B cell (primary cell): ENCODE measurements around the gene SP140. TPM values are rescaled to one million over a fixed set of nuclear protein-coding genes. Genes with fewer than 3 reads are reported as not detected.

Experiments used
- ATAC-seq: fragments of 200-7000 bp; cut with Tn5 transposase; one replicate; pipeline ENCODE4 v1.10.0; 2021; ENCODE audit warnings: low read depth, mild to moderate bottlenecking, moderate number of reproducible peaks, moderate library complexity
- CTCF ChIA-PET: fragments of 350-600 bp; sonication (Branson Sonifier 250); formaldehyde crosslinking; loops from one replicate; lab custom pipeline; 2021; ENCODE audit warnings: antibody characterized with exemption, inconsistent platforms; lab: Charles Lee
- POLR2A ChIA-PET: fragments of 350-600 bp; sonication (Branson Sonifier 250); formaldehyde crosslinking; loops from one replicate; lab custom pipeline; 2021; ENCODE audit warnings: antibody characterized with exemption; lab: Charles Lee
- DNase-seq: peaks from one replicate; pipeline ENCODE4 v3.0.0; 2013
- H2AFZ ChIP-seq: 2 replicates; pipeline ENCODE4 v1.6.1; 2012; ENCODE audit warnings: mild to moderate bottlenecking, low read depth, low read length; ENCODE audit not compliant: insufficient read depth, poor library complexity, severe bottlenecking
- H3K27ac ChIP-seq, 2 donors: 1 replicate in 1 of 2; 2 replicates in 1 of 2; pipeline ENCODE4 v1.5.1; 2012 to 2013; ENCODE audit warnings: low read length in 2 of 2, mild to moderate bottlenecking in 2 of 2, moderate library complexity in 1 of 2
- H3K27me3 ChIP-seq, 4 experiments: fragments of 200-600 bp in 1 of 4; sonication (generic) in 1 of 4; replicated peaks in 1 of 4; 1 replicate in 2 of 4; 2 replicates in 2 of 4; pipeline versions ENCODE4 v1.6.1 to v1.7.0; 2013 to 2016; ENCODE audit warnings: low read length in 3 of 4, mild to moderate bottlenecking in 2 of 4, mixed read lengths in 1 of 4, moderate library complexity in 1 of 4; ENCODE audit not compliant: insufficient read depth in 4 of 4, control insufficient read depth in 3 of 4; ENCODE audit errors: control extremely low read depth in 1 of 4
- H3K36me3 ChIP-seq, 2 experiments: replicated peaks in 1 of 2; 1 replicate in 1 of 2; 2 replicates in 1 of 2; pipeline versions ENCODE4 v1.6.1 to v1.7.1; 2013; ENCODE audit warnings: low read length in 1 of 2; ENCODE audit not compliant: insufficient read depth in 2 of 2, control insufficient read depth in 1 of 2; ENCODE audit errors: control extremely low read depth in 1 of 2, extremely low read depth in 1 of 2
- H3K4me1 ChIP-seq, 2 donors: fragments of 200-600 bp in 1 of 2; sonication (generic) in 1 of 2; 1 replicate in 1 of 2; 2 replicates in 1 of 2; pipeline versions ENCODE4 v1.5.1 to v1.6.1; 2013 to 2017; ENCODE audit warnings: low read length in 2 of 2; ENCODE audit not compliant: control insufficient read depth in 2 of 2, insufficient read depth in 2 of 2
- H3K4me2 ChIP-seq: replicated peaks from 2 replicates; pipeline ENCODE3; 2012; ENCODE audit warnings: mild to moderate bottlenecking, low read depth, low read length; ENCODE audit not compliant: poor library complexity, severe bottlenecking
- H3K4me3 ChIP-seq, 5 experiments: fragments of 200-600 bp in 1 of 5; sonication (generic) in 1 of 5; 1 replicate in 3 of 5; 2 replicates in 2 of 5; pipeline versions ENCODE4 v1.5.1 to v1.7.0; 2011 to 2016; ENCODE audit warnings: low read length in 4 of 5, mild to moderate bottlenecking in 4 of 5, low read depth in 2 of 5, control low read depth in 1 of 5, moderate library complexity in 1 of 5; ENCODE audit not compliant: insufficient read depth in 1 of 5; ENCODE audit errors: control extremely low read depth in 1 of 5, extremely low read depth in 1 of 5
- H3K79me2 ChIP-seq: fragments of 200-600 bp; sonication (generic); one replicate; pipeline ENCODE4 v1.6.0; 2016; ENCODE audit warnings: low read length; ENCODE audit not compliant: control insufficient read depth, insufficient read depth
- H3K9ac ChIP-seq: fragments of 200-600 bp; sonication (generic); 2 replicates; pipeline ENCODE4 v1.6.1; 2017; ENCODE audit warnings: mild to moderate bottlenecking, low read length, moderate library complexity
- H3K9me3 ChIP-seq, 3 donors: one replicate each; pipeline versions ENCODE4 v1.6.1 to v1.7.1; 2013; ENCODE audit warnings: low read length in 2 of 3; ENCODE audit not compliant: control insufficient read depth in 2 of 3, insufficient read depth in 1 of 3; ENCODE audit errors: control extremely low read depth in 1 of 3
- H4K20me1 ChIP-seq: 2 replicates; pipeline ENCODE4 v1.6.0; 2012; ENCODE audit warnings: mild to moderate bottlenecking, low read length; ENCODE audit not compliant: insufficient read depth, control insufficient read depth, poor library complexity, severe bottlenecking
- H3K27ac Mint-ChIP-seq: one replicate; pipeline ENCODE4 v1.8.0; 2021; ENCODE audit warnings: mixed read lengths
- H3K27me3 Mint-ChIP-seq: one replicate; pipeline ENCODE4 v1.8.0; 2021; ENCODE audit warnings: mixed read lengths
- H3K4me1 Mint-ChIP-seq: one replicate; pipeline ENCODE4 v1.8.0; 2021; ENCODE audit warnings: mixed read lengths
- H3K4me3 Mint-ChIP-seq: one replicate; pipeline ENCODE4 v1.8.0; 2021; ENCODE audit warnings: mixed read lengths
- H3K9me3 Mint-ChIP-seq: one replicate; pipeline ENCODE4 v1.8.0; 2022; ENCODE audit warnings: mixed read lengths; ENCODE audit not compliant: insufficient read depth
- CTCF ChIP-seq: fragments of 200-600 bp; IDR thresholded peaks from one replicate; pipeline ENCODE4 v1.8.0; 2022; ENCODE audit warnings: antibody characterized with exemption, mild to moderate bottlenecking
- EZH2 ChIP-seq: IDR thresholded peaks from 2 replicates; pipeline ENCODE4 v1.6.1; 2012; ENCODE audit warnings: borderline replicate concordance, low read depth, mild to moderate bottlenecking, moderate library complexity, low read length; ENCODE audit not compliant: insufficient read depth, poor library complexity, severe bottlenecking
- WGBS: methylation state at CpG from one replicate; pipeline ENCODE4 v1.1.5; 2013; ENCODE audit warnings: missing lambda C conversion rate; ENCODE audit not compliant: insufficient coverage; 5-methylcytosine and 5-hydroxymethylcytosine counted together
- intact Hi-C: fragments of 100-400 bp; cut with micrococcal nuclease; formaldehyde crosslinking; loops from one replicate; pipeline ENCODE4 v1.10.0; 2022
- polyA plus RNA-seq: library from polyadenylated mRNA; depleted of rRNA; stranded (reverse); fragments of >200 nt; gene quantifications from 2 replicates; pipeline ENCODE4 v1.2.3, GENCODE V29; 2012
- total RNA-seq, 2 donors: library from RNA; stranded (reverse); fragments of 120-200 nt in 1 of 2; gene quantifications; 1 replicate in 1 of 2; 2 replicates in 1 of 2; pipeline versions ENCODE4 v1.2.3 to v1.2.4, GENCODE V29; 2013 to 2022

Gene SP140
- total and polyA plus RNA-seq, 2 donors (not counting 1 experiment from before 2014, with no cell fraction given) = 78.7 to 411 TPM

DNA sequence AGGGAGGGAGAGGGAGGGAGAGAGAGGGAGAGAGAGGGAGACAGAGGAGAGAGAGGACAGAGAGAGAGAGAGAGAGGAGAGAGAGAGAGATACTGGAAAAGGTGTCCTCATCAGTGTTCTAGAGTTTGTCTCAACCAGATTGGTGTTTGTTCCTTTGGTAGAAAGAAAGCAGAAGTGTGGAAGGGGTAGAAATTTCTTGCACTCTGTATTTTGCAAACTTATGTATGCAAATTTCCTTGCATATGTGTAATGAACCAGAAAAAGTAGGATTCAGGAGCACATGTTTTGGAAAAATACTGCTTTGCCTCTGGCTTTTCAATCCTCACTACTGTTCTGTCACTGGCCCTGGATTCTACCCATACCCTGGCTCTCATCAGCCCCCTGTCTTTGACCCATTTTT lies 1.1 kb upstream of the SP140 start:
- peaks cover 57 to 68% of the 10 kb centered on the region in 2 donors for H3K4me1 ChIP-seq
- no peaks in the 10 kb centered on the region for H3K27me3 Mint-ChIP-seq
- no peaks in the 10 kb centered on the region for H3K36me3 ChIP-seq
- peak overlapping the region; percentile 88 for H3K4me3 Mint-ChIP-seq
- peak overlapping the region; percentile 7 for H2AFZ ChIP-seq
- H3K4me3 ChIP-seq = peak overlapping the region; percentile 51 to 96 (median 72)
- peaks cover 78% of the 10 kb centered on the region for H3K4me1 Mint-ChIP-seq
- CTCF ChIA-PET = interaction anchor here (0.7 to 4.9 kb wide), 2 partner anchors 19 to 21 kb away, joined by 3 to 44 read pairs; no protein-coding TSS in a partner anchor
- POLR2A ChIA-PET = interaction anchor here (0.6 to 2.3 kb wide), 5 partner anchors 10 to 22 kb away, joined by 3 to 10 read pairs (median 7); no protein-coding TSS in a partner anchor
- no peaks in the 10 kb centered on the region for H3K9me3 ChIP-seq
- H3K27ac ChIP-seq = peak overlapping the region; percentile 86 to 87
- peak overlapping the region; percentile 73 for H3K9ac ChIP-seq
- H4K20me1 ChIP-seq = no peaks in the 10 kb centered on the region
- DNase-seq (peak; percentile 60), ATAC-seq (no peak)
- TF ChIP-seq CTCF (no peak), EZH2 (no peak)
- H3K27ac Mint-ChIP-seq = peak overlapping the region; percentile 96
- peak overlapping the region; percentile 81 for H3K4me2 ChIP-seq
- intact Hi-C loops = loop anchor here (2.0 to 5.0 kb wide), 3 partner anchors 192 to 1388 kb away; partner anchors contain the start of genes CAB39 and SP100
- no peaks in the 10 kb centered on the region for H3K27me3 ChIP-seq
- no peaks in the 10 kb centered on the region for H3K9me3 Mint-ChIP-seq
- peaks cover 79% of the 10 kb centered on the region for H3K79me2 ChIP-seq

GRCh38 chr2:230226051-230226551 lies 565 bp downstream of the SP140 start:
- peak overlapping the region; percentile 86 to 87 for H3K27ac ChIP-seq
- H3K27ac Mint-ChIP-seq = peak overlapping the region; percentile 96
- ChIA-PET POLR2A (interaction anchor here (0.5 to 2.3 kb wide), 7 partner anchors 9 to 364 kb away, joined by 3 to 7 read pairs (median 4); no protein-coding TSS in a partner anchor), CTCF (interaction anchor here (0.7 to 4.9 kb wide), 4 partner anchors 9 to 32 kb away, joined by 3 to 44 read pairs (median 5); no protein-coding TSS in a partner anchor)
- peak overlapping the region; percentile 67 for H2AFZ ChIP-seq
- 11% methylated on average over 2 of the region's 4 CpGs for WGBS
- peak; percentile 86 for DNase-seq
- H3K4me3 ChIP-seq = peak overlapping the region; percentile 51 to 96 (median 72)
- H4K20me1 ChIP-seq = no peaks in the 10 kb centered on the region
- peak overlapping the region; percentile 88 for H3K4me3 Mint-ChIP-seq
- peak; percentile 69 for ATAC-seq
- peaks cover 81% of the 10 kb centered on the region for H3K4me1 Mint-ChIP-seq
- peaks cover 54 to 76% of the 10 kb centered on the region in 2 donors for H3K4me1 ChIP-seq
- H3K9me3 Mint-ChIP-seq = peaks cover 4% of the 10 kb centered on the region
- H3K9me3 ChIP-seq = peaks cover 3 to 11% (median 7%) of the 10 kb centered on the region in 3 donors
- H3K79me2 ChIP-seq = peaks cover 79% of the 10 kb centered on the region
- no peaks in the 10 kb centered on the region for H3K27me3 ChIP-seq
- TF ChIP-seq CTCF (no peak), EZH2 (no peak)
- peaks cover 7 to 15% of the 10 kb centered on the region in 2 experiments for H3K36me3 ChIP-seq
- H3K9ac ChIP-seq = peak overlapping the region; percentile 73
- no peaks in the 10 kb centered on the region for H3K27me3 Mint-ChIP-seq
- H3K4me2 ChIP-seq = peak overlapping the region; percentile 81
- intact Hi-C loops = loop anchor here (1.0 to 5.0 kb wide), 6 partner anchors 8 to 386 kb away; no protein-coding TSS in a partner anchor
